ENCODE results near the gene SLFN13.

DNA sequence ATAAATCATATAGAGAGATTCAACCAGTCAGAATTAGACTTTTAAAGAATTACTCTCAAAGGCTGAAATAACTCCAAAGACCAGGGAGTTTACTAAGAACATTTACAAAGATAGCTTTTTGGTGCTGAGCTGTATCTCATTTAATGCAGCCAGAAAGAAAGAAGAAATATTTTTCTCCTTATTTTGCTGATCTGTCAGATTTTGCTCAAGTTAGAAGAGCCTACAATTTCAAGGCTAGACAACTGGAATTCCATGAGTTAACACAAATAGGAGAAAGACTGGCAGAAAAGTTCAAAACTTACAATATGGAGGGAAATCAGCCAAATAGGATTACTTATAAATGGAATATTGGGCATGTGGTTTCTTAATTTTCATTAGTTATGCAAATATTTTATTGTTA, 10.1 kb downstream of the SLFN13 start:
- TF ChIP-seq, protein P1, sequence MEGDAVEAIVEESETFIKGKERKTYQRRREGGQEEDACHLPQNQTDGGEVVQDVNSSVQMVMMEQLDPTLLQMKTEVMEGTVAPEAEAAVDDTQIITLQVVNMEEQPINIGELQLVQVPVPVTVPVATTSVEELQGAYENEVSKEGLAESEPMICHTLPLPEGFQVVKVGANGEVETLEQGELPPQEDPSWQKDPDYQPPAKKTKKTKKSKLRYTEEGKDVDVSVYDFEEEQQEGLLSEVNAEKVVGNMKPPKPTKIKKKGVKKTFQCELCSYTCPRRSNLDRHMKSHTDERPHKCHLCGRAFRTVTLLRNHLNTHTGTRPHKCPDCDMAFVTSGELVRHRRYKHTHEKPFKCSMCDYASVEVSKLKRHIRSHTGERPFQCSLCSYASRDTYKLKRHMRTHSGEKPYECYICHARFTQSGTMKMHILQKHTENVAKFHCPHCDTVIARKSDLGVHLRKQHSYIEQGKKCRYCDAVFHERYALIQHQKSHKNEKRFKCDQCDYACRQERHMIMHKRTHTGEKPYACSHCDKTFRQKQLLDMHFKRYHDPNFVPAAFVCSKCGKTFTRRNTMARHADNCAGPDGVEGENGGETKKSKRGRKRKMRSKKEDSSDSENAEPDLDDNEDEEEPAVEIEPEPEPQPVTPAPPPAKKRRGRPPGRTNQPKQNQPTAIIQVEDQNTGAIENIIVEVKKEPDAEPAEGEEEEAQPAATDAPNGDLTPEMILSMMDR (IDR thresholded peaks at IDR 0.05 in 2 of 3, conservative IDR thresholded peaks at IDR 0.05 in 1 of 3; ENCODE audit: borderline replicate concordance in 1 of 3, insufficient read depth in 1 of 3, low read depth in 2 of 3, low read length in 2 of 3), result no peak
- TF ChIP-seq EZH2 (IDR thresholded peaks at IDR 0.05) (no peak), RAD21 (IDR thresholded peaks at IDR 0.05; ENCODE audit: low read depth) (no peak), POLR2A (IDR thresholded peaks at IDR 0.05; ENCODE audit: borderline replicate concordance, extremely low read depth, insufficient read depth, insufficient read length) (no peak), POLR2AphosphoS5 (IDR thresholded peaks at IDR 0.05; ENCODE audit: low read depth, low read length) (no peak)
- TF ChIP-seq, protein P2, sequence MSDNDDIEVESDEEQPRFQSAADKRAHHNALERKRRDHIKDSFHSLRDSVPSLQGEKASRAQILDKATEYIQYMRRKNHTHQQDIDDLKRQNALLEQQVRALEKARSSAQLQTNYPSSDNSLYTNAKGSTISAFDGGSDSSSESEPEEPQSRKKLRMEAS (IDR thresholded peaks at IDR 0.05), result no peak
